Measurements from ENCODE around the gene ZSCAN5B.

Gene ZSCAN5B

GRCh38 chr19:56148096-56148495, 49.5 kb downstream of the ZSCAN5B start:
- H3K9ac ChIP-seq (ENCODE audit: low read length) = no peak overlapping the region
- H3K27ac ChIP-seq (ENCODE audit: low read depth, low read length) = no peak overlapping the region
- H3F3A ChIP-seq (ENCODE audit: insufficient read depth) = no peaks in the 10 kb centered on the region
- no peak for TF ChIP-seq EZH2phosphoT487 (conservative IDR thresholded peaks at IDR 0.05; ENCODE audit: low read length)
- no peak for TF ChIP-seq CTCF (IDR thresholded peaks at IDR 0.05; ENCODE audit: insufficient read depth, low read length, poor library complexity, severe bottlenecking)
- no peak overlapping the region for H3K4me2 ChIP-seq (ENCODE audit: low read depth, low read length, poor library complexity, severe bottlenecking)
- no peak overlapping the region for H2AFZ ChIP-seq (ENCODE audit: low read depth, low read length, severe bottlenecking)
- no peaks in the 10 kb centered on the region for H3K9me2 ChIP-seq (replicated peaks; ENCODE audit: insufficient read depth, low read length)
- H3K27me3 ChIP-seq (ENCODE audit: low read length) = no peaks in the 10 kb centered on the region
- H3K79me2 ChIP-seq (ENCODE audit: insufficient read depth, low read length) = peaks cover 30% of the 10 kb centered on the region
- H4K20me1 ChIP-seq (ENCODE audit: low read depth, low read length) = no peaks in the 10 kb centered on the region
- no peaks in the 10 kb centered on the region for H3K9me3 ChIP-seq (ENCODE audit: insufficient read depth, low read length)
- no peaks in the 10 kb centered on the region for H3K36me3 ChIP-seq (ENCODE audit: low read length)
- no peak overlapping the region for H3K4me3 ChIP-seq (ENCODE audit: insufficient read depth, low read length, poor library complexity, severe bottlenecking)

DNA sequence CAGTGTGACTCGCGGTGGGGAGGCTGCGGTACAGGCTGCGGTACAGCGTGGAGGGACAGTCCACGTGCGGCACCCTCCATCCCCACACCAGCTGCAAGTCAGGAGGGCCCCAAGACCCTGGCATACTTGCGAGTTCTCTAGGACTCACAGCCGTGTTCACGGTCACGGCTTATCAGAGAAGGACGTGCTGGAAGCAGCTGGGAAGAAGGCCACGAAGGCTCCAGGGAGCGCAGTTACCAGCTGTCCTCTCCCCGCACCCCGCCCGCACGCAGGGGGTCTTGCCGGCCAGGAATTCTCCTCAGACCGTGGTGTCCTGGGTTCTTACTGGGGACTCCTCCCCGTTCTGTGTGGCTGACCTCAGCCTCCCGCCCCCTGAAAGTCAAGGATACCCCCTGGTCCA, 50.3 kb downstream of the ZSCAN5B start:
- no peaks in the 10 kb centered on the region for H3K9me2 ChIP-seq (replicated peaks; ENCODE audit: insufficient read depth, low read length)
- no peak overlapping the region for H3K4me2 ChIP-seq (ENCODE audit: low read depth, low read length, poor library complexity, severe bottlenecking)
- H2AFZ ChIP-seq (ENCODE audit: low read depth, low read length, severe bottlenecking) = no peak overlapping the region
- H3K79me2 ChIP-seq (ENCODE audit: insufficient read depth, low read length) = peaks cover 38% of the 10 kb centered on the region
- H3K36me3 ChIP-seq (ENCODE audit: low read length) = no peaks in the 10 kb centered on the region
- TF ChIP-seq CTCF (IDR thresholded peaks at IDR 0.05; ENCODE audit: insufficient read depth, low read length, poor library complexity, severe bottlenecking) = no peak
- TF ChIP-seq EZH2phosphoT487 (conservative IDR thresholded peaks at IDR 0.05; ENCODE audit: low read length) = no peak
- H3K9ac ChIP-seq (ENCODE audit: low read length) = no peak overlapping the region
- no peaks in the 10 kb centered on the region for H3F3A ChIP-seq (ENCODE audit: insufficient read depth)
- no peaks in the 10 kb centered on the region for H4K20me1 ChIP-seq (ENCODE audit: low read depth, low read length)
- H3K9me3 ChIP-seq (ENCODE audit: insufficient read depth, low read length) = no peaks in the 10 kb centered on the region
- no peak overlapping the region for H3K4me3 ChIP-seq (ENCODE audit: insufficient read depth, low read length, poor library complexity, severe bottlenecking)
- no peak overlapping the region for H3K27ac ChIP-seq (ENCODE audit: low read depth, low read length)
- H3K27me3 ChIP-seq (ENCODE audit: low read length) = no peaks in the 10 kb centered on the region

- Histone ChIP-seq H3K36me3 (ENCODE audit: low read length) (no peaks in the 10 kb centered on the region), H3F3A (ENCODE audit: insufficient read depth) (no peaks in the 10 kb centered on the region), H3K9ac (ENCODE audit: low read length) (no peak overlapping the region), H2AFZ (ENCODE audit: low read depth, low read length, severe bottlenecking) (no peak overlapping the region), H4K20me1 (ENCODE audit: low read depth, low read length) (no peaks in the 10 kb centered on the region), H3K4me2 (ENCODE audit: low read depth, low read length, poor library complexity, severe bottlenecking) (no peak overlapping the region), H3K79me2 (ENCODE audit: insufficient read depth, low read length) (peaks cover 42% of the 10 kb centered on the region), H3K27ac (ENCODE audit: low read depth, low read length) (no peak overlapping the region), H3K27me3 (ENCODE audit: low read length) (no peaks in the 10 kb centered on the region), H3K4me3 (ENCODE audit: insufficient read depth, low read length, poor library complexity, severe bottlenecking) (no peak overlapping the region), H3K9me3 (ENCODE audit: insufficient read depth, low read length) (no peaks in the 10 kb centered on the region), H3K9me2 (replicated peaks; ENCODE audit: insufficient read depth, low read length) (no peaks in the 10 kb centered on the region)
- no peak for TF ChIP-seq CTCF (IDR thresholded peaks at IDR 0.05; ENCODE audit: insufficient read depth, low read length, poor library complexity, severe bottlenecking)
- no peak for TF ChIP-seq EZH2phosphoT487 (conservative IDR thresholded peaks at IDR 0.05; ENCODE audit: low read length)
These were observed 50.7 kb downstream of the ZSCAN5B start for GRCh38 chr19:56146904-56147303.

All from SU-DHL-6 (cell line).